Immature natural killer cell (primary cell): ENCODE results near the gene CRB3. TPM values are rescaled to one million over a fixed set of nuclear protein-coding genes. Genes with fewer than 3 reads are reported as not detected.
A peak's percentile ranks its signal among the peaks of the same experiment; 100 is the strongest.
"Not testable (repeated sequence)": the region's sequence is repeated elsewhere in the genome, so short reads cannot be mapped to it uniquely, and the experiment has no call there.

Source experiments
- DNase-seq, 3 donors: peaks; one replicate each; pipeline ENCODE4 v3.0.0; 2022; ENCODE audit warnings: mixed read lengths in 1 of 3
- H3K27ac Mint-ChIP-seq, 6 donors: one replicate each; pipeline ENCODE4 v1.8.0; 2020; ENCODE audit warnings: mixed read lengths in 6 of 6, mild to moderate bottlenecking in 5 of 6, inconsistent platforms in 4 of 6, moderate library complexity in 3 of 6
- H3K27me3 Mint-ChIP-seq, 3 donors: one replicate each; pipeline ENCODE4 v1.8.0; 2020 to 2021; ENCODE audit warnings: low read depth in 3 of 3, mild to moderate bottlenecking in 3 of 3, mixed read lengths in 3 of 3, moderate library complexity in 3 of 3, inconsistent platforms in 1 of 3
- H3K36me3 Mint-ChIP-seq, 3 donors: one replicate each; pipeline ENCODE4 v1.8.0; 2020; ENCODE audit warnings: mixed read lengths in 3 of 3, inconsistent platforms in 2 of 3, mild to moderate bottlenecking in 2 of 3
- H3K4me1 Mint-ChIP-seq, 2 donors: one replicate each; pipeline ENCODE4 v1.8.0; 2020; ENCODE audit warnings: inconsistent platforms in 2 of 2, mild to moderate bottlenecking in 2 of 2, mixed read lengths in 2 of 2, moderate library complexity in 1 of 2
- H3K4me3 Mint-ChIP-seq, 5 donors: one replicate each; pipeline ENCODE4 v1.8.0; 2020; ENCODE audit warnings: mild to moderate bottlenecking in 5 of 5, mixed read lengths in 5 of 5, inconsistent platforms in 3 of 5, moderate library complexity in 3 of 5
- H3K9me3 Mint-ChIP-seq, 6 donors: one replicate each; pipeline ENCODE4 v1.8.0; 2020; ENCODE audit warnings: mild to moderate bottlenecking in 6 of 6, mixed read lengths in 6 of 6, inconsistent platforms in 4 of 6, moderate library complexity in 3 of 6
- polyA plus RNA-seq, 3 donors: library from polyadenylated mRNA; unstranded; fragments of 300-500 nt; fragmentation: Illumina TruSeq; gene quantifications; one replicate each; pipeline ENCODE4 v1.2.3, GENCODE V29; 2021

CRB3 gene
- polyA plus RNA-seq, 3 donors from 2014 or later: 0.39 TPM; not detected in 2

DNA sequence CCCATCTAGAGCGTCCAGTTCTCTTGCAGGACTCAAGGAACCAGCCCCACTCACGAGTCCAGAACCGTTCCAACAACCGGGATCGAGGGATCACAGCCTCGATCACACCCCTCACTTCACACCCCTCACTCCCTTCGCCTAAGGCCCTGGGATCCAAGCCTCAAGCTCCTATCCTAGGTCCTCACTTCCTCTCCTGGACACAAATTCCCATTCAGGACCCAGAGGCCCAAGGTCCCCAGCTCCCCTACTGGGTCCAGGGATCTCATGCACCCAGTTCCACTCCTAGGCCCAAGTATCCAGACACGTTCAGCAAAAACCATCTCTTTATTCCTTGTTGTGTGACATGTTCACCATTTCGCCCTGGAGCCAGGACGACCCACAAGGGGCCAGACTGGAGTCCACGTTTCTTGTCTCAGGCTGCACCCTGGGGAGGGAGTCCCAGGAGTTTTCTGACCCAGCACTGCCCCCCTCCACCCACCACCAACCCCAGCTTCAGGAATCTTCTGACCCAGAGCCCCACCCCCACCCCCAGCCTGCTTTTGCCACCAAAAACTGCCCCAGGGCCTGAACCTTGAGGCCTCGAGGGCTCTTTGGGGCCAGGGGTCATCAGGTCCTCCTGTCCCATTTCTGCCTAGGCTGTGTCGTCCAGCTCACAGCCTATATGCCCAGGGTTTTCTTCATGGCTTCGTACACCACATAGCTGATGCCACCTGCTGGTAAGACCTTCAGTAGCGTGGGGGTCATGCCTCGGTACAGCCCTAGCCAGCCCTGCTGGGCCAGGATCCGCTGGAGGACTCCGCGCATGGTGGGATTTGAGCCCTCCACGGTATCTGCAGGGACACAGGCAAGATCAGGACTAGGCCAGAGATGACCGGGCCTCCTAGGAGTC, 38.1 kb upstream of the CRB3 start:
- Mint-ChIP-seq H3K4me1 (peaks cover 37 to 41% of the 10 kb centered on the region in 2 donors), H3K4me3 (peak overlapping the region; percentile 60 to 85 (median 79)), H3K27ac (peak overlapping the region; percentile 82 to 98 (median 93)), H3K9me3 (no peaks in the 10 kb centered on the region), H3K27me3 (peaks cover 5 to 8% (median 6%) of the 10 kb centered on the region in 3 donors), H3K36me3 (peaks cover 0 to 1% (median under 1%) of the 10 kb centered on the region in 3 donors)
- no peak for DNase-seq

DNA sequence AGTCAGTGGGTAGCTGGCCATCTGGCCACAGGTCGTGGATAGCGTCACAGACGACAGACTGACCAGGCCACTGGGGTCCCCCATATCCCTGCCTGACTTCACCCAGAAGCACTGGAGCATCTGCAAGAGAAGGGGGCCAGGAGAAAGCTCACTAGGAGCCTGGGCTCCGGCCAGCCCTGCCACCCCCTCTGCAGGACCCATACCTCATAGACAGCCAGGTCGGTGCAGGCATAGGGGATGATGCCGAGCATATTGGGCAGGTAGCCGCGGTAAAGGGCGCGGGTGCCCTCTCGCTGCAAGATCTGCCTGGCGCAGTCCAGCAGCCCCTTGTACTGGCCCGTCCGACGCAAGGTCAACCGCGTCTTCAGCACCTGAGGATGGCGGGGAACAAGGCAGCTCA, 36.9 kb upstream of the CRB3 start:
- H3K4me1 Mint-ChIP-seq: peaks cover 30 to 31% of the 10 kb centered on the region in 2 donors
- DNase-seq: no peak
- H3K9me3 Mint-ChIP-seq: no peaks in the 10 kb centered on the region
- no peak overlapping the region for H3K4me3 Mint-ChIP-seq
- H3K27me3 Mint-ChIP-seq: peaks cover 5 to 9% (median 9%) of the 10 kb centered on the region in 3 donors
- no peak overlapping the region for H3K27ac Mint-ChIP-seq
- no peaks in the 10 kb centered on the region for H3K36me3 Mint-ChIP-seq

DNA sequence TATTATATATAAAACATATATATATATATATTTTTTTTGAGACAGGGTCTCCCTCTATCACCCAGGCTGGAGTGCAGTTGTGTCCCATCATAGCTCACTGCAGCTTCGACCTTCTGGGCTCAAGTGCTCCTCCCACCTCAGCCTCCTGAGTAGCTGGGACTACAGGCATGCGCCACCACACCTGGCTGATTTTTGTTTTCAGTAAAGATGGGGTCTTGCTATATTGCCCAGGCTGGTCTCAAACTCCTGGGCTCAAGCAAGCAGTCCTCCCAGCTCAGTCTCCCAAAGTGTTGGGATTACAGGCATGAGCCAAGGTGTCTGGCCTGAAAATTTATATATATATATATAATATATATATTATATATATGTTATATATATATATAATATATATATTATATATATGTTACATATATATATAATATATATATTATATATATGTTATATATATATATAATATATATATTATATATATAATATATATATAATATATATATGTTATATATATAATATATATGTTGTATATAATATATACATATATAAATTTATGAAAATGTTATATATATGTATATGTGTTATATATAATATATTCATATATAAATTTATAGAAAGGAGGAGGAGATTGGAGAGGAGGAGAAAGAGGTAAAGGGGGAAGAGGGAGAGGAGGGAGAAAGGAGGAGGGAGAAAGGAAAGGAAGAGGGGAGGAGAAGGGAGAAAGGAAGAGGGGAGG, 35.2 kb upstream of the CRB3 start:
- H3K27me3 Mint-ChIP-seq: peaks cover 4 to 10% (median 9%) of the 10 kb centered on the region in 3 donors
- H3K27ac Mint-ChIP-seq, H3K9me3 Mint-ChIP-seq, H3K4me3 Mint-ChIP-seq, DNase-seq, H3K36me3 Mint-ChIP-seq: not testable (repeated sequence)
- H3K4me1 Mint-ChIP-seq: peaks cover 12 to 13% of the 10 kb centered on the region in 2 donors

DNA sequence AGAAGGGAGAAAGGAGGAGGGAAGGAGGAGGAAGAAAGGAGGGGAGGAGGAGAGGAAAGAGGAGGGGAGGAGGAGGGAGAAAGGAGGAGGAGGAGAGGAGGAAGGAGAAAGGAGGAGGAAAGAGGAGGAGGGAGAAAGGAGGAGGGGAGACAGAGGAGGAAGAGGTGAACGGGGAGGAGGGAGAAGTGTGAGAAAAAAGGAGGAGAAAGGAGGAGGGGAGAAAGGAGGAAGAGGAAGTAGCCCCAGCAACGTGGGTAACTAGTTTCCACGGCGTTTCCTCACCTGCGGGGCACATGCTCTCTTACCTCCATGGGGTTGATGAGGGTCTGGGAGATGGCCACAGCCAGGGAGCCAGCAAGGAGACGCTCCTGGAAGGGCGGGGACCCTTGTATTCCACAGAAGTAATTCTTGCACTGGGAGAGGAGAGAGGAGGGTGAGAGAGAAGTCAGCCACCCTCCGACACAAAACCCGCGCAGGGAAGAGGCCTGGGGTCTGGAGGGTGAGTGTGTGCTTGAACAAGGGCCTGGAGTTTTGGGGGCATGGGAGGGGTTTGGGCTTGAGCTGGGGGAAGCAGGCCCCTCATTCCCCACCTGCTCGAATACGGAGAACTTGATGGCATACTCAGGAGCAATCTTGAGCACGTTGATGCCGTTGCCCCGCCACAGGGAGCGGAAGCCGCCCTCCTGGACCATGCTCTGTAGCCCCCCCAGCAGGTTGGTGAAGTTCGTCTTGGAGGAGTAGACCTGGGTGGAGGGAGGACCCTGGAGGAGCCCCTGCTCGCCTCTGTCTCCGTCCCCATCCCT, 34.5 kb upstream of the CRB3 start:
- Mint-ChIP-seq H3K9me3 (no peaks in the 10 kb centered on the region), H3K4me1 (peaks cover 11 to 13% of the 10 kb centered on the region in 2 donors), H3K27me3 (peaks cover 4 to 9% (median 9%) of the 10 kb centered on the region in 3 donors), H3K36me3 (no peaks in the 10 kb centered on the region), H3K4me3 (no peak overlapping the region), H3K27ac (no peak overlapping the region)
- DNase-seq: no peak

DNA sequence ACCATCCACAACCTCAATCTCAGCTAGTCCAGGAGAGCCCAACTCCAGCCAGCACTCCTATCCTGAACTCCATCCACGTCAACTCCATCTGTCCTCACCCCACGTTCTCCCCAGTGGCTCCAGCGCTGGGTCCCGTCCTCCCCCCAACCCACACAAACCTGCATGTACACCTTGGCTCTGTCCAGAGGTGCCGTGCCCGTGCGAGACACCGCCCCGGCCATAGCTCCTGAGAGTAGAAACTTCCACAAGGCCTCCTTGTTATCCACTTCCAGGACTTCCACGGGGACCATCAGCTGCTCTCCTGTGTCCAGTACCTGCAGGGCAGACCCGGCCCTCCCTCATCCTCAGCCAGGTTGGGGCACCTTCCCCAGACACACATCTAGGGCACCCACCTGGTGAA, 32.2 kb upstream of the CRB3 start:
- no peak for DNase-seq
- H3K9me3 Mint-ChIP-seq: no peaks in the 10 kb centered on the region
- no peaks in the 10 kb centered on the region for H3K4me1 Mint-ChIP-seq
- H3K27me3 Mint-ChIP-seq: peaks cover 0 to 4% (median 3%) of the 10 kb centered on the region in 3 donors
- no peaks in the 10 kb centered on the region for H3K36me3 Mint-ChIP-seq
- no peak overlapping the region for H3K27ac Mint-ChIP-seq
- H3K4me3 Mint-ChIP-seq: no peak overlapping the region

DNA sequence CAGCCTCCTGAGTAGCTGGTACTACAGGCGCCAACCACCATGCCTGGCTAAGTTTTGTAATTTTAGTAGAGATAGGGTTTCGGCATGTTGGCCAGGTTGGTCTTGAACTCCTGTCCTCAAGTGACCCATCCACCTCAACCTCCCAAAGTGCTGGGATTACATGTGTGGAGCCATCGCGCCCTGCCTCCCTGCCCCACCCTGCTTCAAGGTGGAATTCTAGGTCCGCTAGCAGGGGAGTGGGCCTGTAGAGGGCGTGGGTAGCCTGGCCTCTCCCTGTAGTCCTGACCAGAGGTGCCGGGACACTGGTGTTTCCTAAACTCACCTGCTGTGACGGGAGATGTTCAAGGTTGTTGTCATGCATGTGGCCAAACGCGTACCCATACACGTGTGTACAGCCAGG, 30.9 kb upstream of the CRB3 start:
- Mint-ChIP-seq H3K9me3 (no peaks in the 10 kb centered on the region), H3K27me3 (peaks cover 0 to 4% (median 4%) of the 10 kb centered on the region in 3 donors), H3K4me3 (no peak overlapping the region), H3K27ac (no peak overlapping the region), H3K4me1 (no peaks in the 10 kb centered on the region), H3K36me3 (no peaks in the 10 kb centered on the region)
- no peak for DNase-seq

DNA sequence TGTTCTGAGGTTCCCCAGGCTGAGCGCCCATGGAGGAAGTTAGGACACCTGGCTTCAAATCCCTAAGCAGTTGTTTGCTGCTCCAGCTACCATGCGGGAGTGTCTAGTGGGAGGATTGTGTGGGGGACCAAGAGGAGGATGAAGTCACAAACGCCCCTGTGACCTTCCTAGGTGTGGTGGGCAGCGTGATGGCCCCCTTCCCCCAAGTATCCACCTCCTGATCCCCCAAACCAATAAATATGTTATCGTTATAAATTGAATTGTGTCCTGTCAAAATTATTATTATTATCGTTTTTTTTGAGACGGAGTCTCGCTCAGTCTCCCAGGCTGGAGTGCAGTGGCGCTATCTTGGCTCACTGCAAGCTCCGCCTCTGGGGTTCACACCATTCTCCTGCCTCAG, 30.4 kb upstream of the CRB3 start, which contains the start of gene SLC25A41:
TSS of gene SLC25A41 (minus strand) at position 101 of the 400 bp plus-strand sequence. CDS start at position 31, 70 bp downstream.
- DNase-seq: no peak
- Mint-ChIP-seq H3K4me1 (no peaks in the 10 kb centered on the region), H3K36me3 (no peaks in the 10 kb centered on the region), H3K27ac (no peak within 1 kb of the TSS), H3K9me3 (no peaks in the 10 kb centered on the region), H3K4me3 (no peak within 1 kb of the TSS), H3K27me3 (peaks cover 0 to 4% (median 4%) of the 10 kb centered on the region in 3 donors)

DNA sequence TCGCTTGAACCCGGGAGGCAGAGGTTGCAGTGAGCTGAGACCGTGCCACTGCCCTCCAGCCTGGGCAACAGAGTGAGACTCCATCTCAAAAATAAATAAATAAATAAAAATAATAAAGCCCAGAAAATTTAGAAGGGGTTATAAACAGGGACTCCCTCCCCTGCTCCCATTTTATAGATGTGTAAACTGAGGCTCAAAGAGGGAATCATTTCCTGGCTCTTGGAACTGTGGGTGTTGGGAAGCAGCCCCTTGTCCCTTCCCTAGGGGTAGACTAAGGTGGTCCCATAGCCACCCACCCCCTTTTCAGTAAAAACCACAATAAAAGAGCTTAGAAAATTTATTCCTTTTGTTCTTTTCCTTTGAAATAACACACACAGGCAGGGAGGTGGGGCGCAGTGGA, 24.3 kb upstream of the CRB3 start:
- peaks cover 0 to 3% (median 0%) of the 10 kb centered on the region in 3 donors for H3K27me3 Mint-ChIP-seq
- no peaks in the 10 kb centered on the region for H3K9me3 Mint-ChIP-seq
- H3K36me3 Mint-ChIP-seq: no peaks in the 10 kb centered on the region
- no peak for DNase-seq
- no peak overlapping the region for H3K4me3 Mint-ChIP-seq
- no peak overlapping the region for H3K27ac Mint-ChIP-seq
- no peaks in the 10 kb centered on the region for H3K4me1 Mint-ChIP-seq

DNA sequence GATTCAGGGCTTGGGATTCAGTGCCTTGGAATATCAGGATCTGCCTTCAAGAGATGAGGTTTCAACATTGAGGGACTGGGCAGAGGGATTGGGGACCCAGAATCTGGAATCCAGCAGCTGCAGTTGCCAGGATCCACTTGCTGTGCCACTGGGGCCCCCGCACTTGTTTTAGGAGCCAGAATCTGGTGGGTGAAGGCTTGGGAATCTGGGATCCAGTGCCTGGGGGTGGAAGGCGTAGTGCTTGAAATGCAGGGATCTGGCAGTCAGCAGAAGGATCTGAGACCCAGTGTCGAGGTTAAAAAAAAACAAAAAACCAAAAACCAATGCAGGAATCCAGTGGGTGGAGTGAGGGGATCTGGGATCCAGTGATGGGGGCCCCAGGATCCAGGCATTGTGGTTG, 23.2 kb upstream of the CRB3 start:
- Mint-ChIP-seq H3K4me3 (no peak overlapping the region), H3K9me3 (no peaks in the 10 kb centered on the region), H3K4me1 (no peaks in the 10 kb centered on the region), H3K27ac (no peak overlapping the region), H3K27me3 (peaks cover 0 to 3% (median 0%) of the 10 kb centered on the region in 3 donors), H3K36me3 (no peaks in the 10 kb centered on the region)
- DNase-seq: no peak

DNA sequence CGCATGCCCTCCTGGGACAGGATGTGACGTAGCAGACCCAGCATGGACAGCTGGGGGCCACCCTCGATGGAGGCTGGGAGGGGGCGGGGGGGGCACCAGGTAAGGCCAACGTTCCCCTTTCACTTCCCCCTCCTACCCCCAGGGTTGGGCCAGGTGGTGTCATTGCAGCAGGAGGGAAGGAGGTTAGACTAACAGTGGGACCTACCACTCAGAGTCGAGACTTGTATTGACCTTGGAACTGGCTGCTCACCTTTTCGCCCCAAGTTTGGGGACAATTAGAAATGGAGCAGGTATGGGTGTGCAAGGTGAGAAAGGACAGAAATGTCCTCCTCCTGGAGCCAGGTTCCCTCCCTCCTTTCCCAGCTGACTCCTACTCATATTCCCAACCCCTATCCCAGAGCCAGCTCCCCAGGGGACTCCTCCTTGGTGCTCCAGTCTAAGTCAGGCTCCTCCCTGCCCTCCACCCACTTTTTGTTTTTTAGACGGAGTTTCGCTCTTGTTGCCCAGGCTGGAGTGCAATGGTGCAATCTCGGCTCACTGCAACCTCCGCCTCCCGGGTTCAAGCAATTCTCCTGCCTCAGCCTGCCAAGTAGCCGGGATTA, 21.9 kb upstream of the CRB3 start:
- H3K36me3 Mint-ChIP-seq: peaks cover 3 to 4% (median 3%) of the 10 kb centered on the region in 3 donors
- H3K4me3 Mint-ChIP-seq: no peak overlapping the region
- H3K27ac Mint-ChIP-seq: no peak overlapping the region
- DNase-seq: no peak
- no peaks in the 10 kb centered on the region for H3K4me1 Mint-ChIP-seq
- no peaks in the 10 kb centered on the region for H3K27me3 Mint-ChIP-seq
- no peaks in the 10 kb centered on the region for H3K9me3 Mint-ChIP-seq

DNA sequence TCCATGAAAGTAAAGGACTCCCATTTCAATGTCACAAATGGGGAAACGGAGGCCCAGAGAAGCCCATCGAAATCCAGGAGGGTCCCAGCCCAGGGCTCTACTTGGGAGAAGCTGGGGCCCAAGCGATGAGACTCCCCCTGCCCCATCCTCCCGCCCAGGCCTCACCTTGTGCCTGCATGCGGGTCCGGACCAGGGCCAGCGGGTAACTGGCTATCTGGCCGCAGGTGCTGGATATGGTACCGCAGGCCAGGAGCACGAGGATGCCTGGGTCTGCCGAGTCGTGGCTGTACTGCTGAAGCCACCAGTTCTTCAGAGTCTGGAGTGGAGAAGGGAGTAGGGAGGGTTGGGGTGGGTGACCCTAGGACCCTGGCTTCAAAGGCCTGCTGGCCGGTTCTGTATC, 20.1 kb upstream of the CRB3 start:
- H3K36me3 Mint-ChIP-seq: peaks cover 3 to 4% (median 3%) of the 10 kb centered on the region in 3 donors
- DNase-seq: no peak
- no peaks in the 10 kb centered on the region for H3K4me1 Mint-ChIP-seq
- H3K27me3 Mint-ChIP-seq: no peaks in the 10 kb centered on the region
- no peaks in the 10 kb centered on the region for H3K9me3 Mint-ChIP-seq
- H3K27ac Mint-ChIP-seq: no peak overlapping the region
- H3K4me3 Mint-ChIP-seq: no peak overlapping the region

DNA sequence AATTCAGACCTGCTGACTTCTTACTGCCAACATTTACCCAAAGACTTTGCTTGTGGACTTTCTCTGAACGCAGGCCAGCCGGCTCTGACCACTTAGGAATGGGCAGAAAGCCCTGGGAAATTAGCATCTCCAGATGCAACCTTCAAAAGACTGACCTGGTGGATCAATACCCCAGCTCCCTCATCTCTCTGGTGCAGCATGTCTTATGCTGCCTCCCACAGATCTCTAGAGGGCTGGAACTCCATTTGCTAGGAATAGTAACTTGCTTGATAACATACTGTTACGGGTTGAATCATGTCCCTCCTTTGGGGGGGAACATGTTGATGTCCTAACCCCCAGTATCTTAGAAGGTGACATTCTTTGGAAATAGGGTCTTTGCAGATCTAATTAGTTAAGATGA, 17.6 kb upstream of the CRB3 start:
- Mint-ChIP-seq H3K27ac (peak overlapping the region in 1 of 6 donors; percentile 67), H3K36me3 (peaks cover 3 to 4% (median 3%) of the 10 kb centered on the region in 3 donors), H3K9me3 (no peaks in the 10 kb centered on the region), H3K27me3 (no peaks in the 10 kb centered on the region), H3K4me3 (no peak overlapping the region), H3K4me1 (no peaks in the 10 kb centered on the region)
- no peak for DNase-seq

DNA sequence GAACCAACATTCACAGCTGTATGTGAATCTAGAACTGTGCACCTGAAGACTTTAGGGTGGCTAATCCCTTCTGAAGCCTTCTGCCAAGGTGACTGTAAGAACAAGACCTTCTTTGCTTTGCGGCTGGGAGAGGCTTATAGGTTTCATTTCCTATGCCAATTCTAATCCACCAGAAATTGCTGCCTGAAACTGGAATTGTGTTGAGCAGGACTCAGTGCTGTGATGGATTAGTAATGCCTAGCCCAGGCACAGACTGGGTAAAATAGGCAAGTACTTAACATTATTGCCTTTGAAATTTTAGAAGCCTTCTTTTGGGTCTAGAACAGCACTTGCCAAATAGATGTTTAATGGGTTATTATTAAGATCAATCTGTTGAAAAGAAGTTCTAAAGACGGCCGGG, 16.0 kb upstream of the CRB3 start:
- no peak overlapping the region for H3K4me3 Mint-ChIP-seq
- peaks cover 0 to 4% (median 0%) of the 10 kb centered on the region in 6 donors for H3K9me3 Mint-ChIP-seq
- no peaks in the 10 kb centered on the region for H3K4me1 Mint-ChIP-seq
- no peaks in the 10 kb centered on the region for H3K27me3 Mint-ChIP-seq
- DNase-seq: no peak
- no peak overlapping the region for H3K27ac Mint-ChIP-seq
- peaks cover 8 to 11% (median 8%) of the 10 kb centered on the region in 3 donors for H3K36me3 Mint-ChIP-seq
